HG02938 (cell line): ENCODE results near the gene PORCN.
"Not testable (repeated sequence)": the region's sequence is repeated elsewhere in the genome, so short reads cannot be mapped to it uniquely, and the experiment has no call there.

Source experiments
- ATAC-seq: cut with Tn5 transposase; IDR thresholded peaks from one replicate; pipeline ENCODE4 v1.9.1; 2021; ENCODE audit warnings: mild to moderate bottlenecking, moderate library complexity; ENCODE audit not compliant: unreplicated experiment

PORCN gene

DNA sequence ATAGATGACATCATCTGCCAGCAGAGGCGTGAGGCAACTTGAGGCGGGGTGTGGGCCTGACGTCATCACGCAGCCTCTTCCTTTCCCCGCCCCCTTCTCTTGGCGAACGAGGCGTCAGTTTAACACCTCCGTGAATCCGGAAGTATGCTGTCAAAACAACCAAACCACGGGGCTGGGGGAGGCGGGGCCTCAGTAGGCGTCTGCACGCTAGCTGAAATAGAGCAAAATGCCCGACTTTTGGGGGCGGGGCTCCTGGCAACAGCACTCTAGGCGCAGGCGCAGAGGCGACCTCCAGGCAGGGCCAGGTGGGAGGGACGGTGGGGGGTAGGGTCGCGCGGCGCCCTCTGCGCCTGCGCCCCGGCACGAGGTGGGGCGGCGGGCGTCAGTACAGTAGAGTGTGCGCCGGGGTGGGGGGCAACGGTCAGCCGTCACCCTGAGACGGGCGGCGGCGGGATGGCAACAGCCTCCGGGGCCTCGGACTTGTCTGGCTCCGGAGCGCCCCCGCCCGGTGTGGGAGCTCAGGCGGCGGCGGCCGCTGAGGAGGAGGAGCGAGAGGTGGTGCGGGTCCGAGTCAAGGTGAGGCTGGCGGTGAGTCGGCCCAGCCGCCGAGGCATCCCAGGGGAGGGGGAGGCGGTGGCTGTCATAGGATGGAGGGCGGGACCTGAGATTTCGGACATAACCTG lies 30.7 kb downstream of the PORCN start, which contains the start of gene TBC1D25:
Gene TBC1D25 (plus strand): TSS at position 370 of the 683 bp plus-strand sequence. CDS start 84 bp downstream, at position 454.
- ATAC-seq: peak; percentile 81

DNA sequence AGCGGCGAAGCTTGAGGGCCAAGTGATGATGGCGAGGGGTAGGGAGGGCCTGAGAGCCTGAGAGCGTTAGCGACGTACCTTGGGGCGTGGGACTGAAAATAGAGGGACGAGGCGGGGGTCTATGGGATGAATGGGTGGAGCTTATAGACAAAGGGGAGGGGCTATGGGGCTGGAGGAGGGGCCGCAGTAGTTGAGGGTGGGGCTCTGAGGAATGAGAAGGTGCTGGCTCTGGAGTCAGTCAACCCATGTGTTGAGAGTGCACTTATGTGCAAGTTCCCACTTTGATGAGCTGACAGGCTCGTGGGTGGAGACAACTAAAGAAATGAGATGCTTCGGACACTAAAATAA lies 31.2 kb downstream of the PORCN start:
- peak; percentile 21 for ATAC-seq

DNA sequence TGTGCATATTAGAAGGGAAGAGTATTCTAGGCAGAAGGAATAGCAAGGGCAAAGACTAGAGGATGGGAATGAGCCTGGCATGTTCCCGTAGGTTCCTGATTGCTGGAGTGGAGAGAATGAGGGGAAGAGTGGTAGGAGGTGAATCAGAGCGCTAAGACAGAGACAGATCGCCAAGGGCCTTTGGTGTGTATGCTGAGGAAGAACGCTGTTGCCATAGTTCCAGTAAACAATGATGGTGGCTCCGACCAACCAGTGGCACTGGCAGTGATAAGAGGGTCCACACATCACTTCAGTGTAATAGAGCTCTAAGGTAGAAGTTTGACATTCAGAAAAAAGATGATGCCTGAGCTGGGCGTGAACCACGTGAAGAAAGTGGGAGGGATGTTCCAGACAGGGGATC lies 31.7 kb downstream of the PORCN start:
- no peak for ATAC-seq

DNA sequence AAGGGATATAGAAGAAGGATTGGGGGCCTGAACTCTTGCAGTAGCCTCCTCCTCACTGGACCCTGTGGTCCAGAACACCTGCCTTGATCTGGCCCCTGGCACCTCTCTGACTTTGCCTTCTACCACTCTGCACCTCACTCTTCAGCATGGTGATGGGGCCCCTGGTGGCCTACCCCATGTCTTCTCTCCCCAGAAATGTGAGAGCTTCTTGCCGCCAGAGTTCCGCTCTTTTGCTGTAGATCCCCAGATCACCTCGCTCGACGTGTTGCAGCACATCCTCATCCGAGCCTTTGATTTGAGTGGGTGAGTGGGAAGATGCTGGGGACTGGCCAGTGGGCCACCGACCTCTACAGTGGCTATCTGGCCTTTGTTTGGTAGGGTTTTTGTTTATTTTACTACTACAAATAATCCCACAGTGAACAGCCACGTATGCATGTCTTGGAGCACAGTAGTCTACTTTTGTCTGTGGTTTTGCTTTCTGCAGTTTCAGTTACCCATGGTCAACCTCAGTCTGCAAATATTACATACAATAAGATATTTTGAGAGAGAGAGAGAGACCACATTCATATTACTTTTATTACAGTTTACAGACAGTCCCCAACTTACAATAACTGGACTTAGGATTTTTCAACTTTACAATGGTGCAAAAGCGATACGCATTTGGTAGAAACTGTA lies 32.5 kb downstream of the PORCN start:
- ATAC-seq: no peak

DNA sequence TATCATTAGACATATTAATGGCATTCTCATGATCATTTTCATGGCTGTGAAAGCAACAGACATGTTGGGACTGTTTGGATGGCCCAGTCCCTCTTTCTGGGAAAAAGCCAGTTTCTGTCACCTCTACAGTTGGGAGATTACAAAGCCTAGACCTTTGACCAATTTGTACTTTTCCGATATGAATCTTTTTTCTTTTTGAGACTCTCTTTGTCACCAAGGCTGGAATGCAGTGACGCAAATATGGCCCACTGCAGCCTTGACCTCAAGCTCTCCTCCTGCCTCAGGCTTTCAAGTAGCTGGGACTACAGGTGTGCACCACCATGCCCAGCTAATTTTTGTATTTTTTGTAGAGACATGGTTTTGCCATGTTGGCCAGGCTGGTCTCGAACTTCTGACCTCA lies 40.1 kb downstream of the PORCN start:
- ATAC-seq: no peak

DNA sequence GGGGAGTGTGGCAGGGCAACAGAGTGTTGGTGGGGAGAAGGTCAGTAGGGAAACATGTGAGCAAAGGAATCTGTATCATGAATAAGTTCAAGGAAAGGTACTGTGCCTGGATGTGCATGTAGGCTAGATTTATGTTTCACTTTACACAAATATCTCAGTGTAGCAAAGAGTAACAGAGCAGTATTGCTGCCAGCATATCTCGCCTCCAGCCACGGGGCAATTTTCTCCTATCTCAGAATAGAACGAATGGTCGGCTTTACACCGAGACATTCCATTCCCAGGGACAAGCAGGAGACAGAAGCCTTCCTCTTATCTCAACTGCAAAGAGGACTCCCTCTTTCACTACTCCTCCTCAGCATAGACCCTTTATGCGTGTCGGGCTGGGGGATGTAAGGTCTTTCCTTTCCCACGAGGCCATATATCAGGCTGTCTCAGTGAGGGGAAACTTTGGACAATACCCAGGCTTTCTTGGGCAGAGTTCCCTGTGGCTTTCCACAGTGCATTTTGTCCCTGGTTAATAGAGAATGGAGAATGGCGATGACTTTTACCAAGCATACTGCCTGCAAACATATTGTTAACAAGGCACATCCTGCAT lies 47.0 kb downstream of the PORCN start:
- not testable (repeated sequence) for ATAC-seq

DNA sequence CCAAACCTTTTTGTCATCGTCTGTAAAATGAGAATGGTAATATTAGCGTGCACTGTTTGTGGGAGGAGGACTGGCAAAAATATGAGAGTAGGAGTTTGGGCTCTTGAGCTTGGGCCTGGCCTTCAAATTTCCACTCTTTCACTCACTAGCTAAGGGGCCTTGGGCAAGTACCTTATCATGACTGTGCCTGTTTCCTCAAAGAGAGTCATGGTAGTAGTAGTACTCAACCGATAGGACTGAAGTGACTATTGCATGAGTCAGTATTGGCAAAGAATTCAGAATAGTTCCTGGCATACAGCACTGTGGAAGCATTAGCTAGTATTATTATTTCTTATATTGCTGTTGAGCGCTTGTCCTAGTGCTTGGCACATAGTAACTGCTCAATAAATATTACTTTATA lies 49.5 kb downstream of the PORCN start:
- ATAC-seq: no peak

DNA sequence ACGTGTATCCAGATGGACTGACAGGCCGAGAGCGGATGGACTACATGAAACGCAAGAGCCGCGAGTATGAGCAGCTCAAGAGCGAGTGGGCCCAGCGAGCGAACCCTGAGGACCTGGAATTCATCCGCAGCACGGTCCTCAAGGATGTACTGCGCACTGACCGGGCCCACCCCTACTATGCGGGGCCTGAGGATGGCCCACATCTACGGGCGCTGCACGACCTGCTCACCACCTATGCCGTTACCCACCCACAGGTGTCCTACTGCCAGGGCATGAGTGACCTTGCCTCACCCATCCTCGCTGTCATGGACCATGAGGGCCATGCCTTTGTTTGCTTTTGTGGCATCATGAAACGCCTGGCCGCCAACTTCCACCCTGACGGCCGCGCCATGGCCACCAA lies 50.8 kb downstream of the PORCN start:
- no peak for ATAC-seq

DNA sequence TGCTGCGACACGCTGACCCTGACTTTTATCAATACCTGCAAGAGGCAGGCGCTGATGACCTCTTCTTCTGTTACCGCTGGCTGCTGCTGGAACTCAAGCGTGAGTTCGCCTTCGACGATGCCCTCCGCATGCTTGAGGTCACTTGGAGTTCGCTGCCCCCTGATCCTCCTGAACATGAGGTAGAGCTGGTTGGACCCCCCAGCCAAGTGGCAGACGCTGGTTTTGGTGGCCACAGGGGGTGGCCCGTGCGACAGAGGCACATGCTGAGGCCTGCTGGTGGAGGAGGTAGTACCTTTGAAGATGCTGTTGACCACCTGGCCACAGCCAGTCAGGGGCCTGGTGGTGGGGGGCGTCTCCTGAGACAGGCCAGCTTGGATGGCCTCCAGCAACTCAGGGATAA lies 51.3 kb downstream of the PORCN start:
- no peak for ATAC-seq

DNA sequence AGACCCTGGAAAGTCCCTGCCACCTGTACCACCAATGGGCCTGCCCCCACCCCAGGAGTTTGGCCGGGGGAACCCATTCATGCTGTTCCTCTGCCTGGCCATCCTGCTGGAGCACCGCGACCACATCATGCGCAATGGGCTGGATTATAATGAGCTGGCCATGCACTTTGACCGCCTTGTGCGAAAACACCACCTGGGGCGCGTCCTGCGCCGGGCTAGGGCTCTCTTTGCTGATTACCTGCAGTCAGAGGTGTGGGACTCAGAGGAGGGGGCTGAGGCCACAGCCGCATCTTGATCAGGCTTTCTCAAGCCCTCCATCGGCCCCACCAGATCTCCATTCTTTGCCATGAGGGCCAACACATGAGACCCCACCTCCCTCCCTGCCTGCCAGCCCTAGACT lies 51.9 kb downstream of the PORCN start:
- no peak for ATAC-seq

DNA sequence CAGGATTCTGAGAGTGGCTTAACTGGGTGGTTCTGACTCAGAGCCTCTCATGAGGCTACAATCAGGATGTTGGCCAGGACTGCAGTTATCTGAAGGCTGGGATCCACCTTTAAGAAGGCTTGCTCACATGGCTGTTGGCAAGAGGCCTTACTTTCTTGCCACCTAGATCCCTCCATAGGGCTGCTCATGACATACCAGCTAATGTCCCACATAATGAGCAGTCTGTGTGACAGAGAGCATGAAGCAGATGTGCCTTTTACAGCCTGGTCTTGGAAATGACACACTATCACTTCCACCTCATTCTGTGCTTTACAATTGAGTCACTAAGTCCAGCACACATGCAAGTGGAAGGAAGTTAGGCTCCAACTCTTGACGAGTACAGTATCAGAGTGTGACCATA lies 61.2 kb downstream of the PORCN start:
- ATAC-seq: no peak
